A673 (cell line): ENCODE results near the gene DCANP1. TPM values are rescaled to one million over a fixed set of nuclear protein-coding genes. Genes with fewer than 3 reads are reported as not detected.

Source experiments
- BruUV-seq: library from RNA; stranded (reverse); fragments of 400-500 nt; replicated peaks from 2 replicates; lab custom pipeline; 2021; lab: Mats Ljungman, UMichigan
- CTCF ChIA-PET: fragments of 300-600 bp; sonication (Branson Sonifier 250); formaldehyde crosslinking; loops from one replicate; lab custom pipeline; 2022; ENCODE audit warnings: antibody characterized with exemption; lab: Charles Lee
- POLR2A ChIA-PET: fragments of 300-600 bp; sonication (Branson Sonifier 250); formaldehyde crosslinking; loops from one replicate; lab custom pipeline; 2022; ENCODE audit warnings: antibody characterized with exemption; ENCODE audit not compliant: low non-redundant PET; lab: Charles Lee
- DNase-seq: peaks from one replicate; pipeline ENCODE4 v3.0.0-alpha.2; 2015; ENCODE audit warnings: low spot score
- H3K27ac ChIP-seq: fragments of 200-600 bp; sonication (generic); 2 replicates; pipeline ENCODE4 v1.5.1; 2016; ENCODE audit warnings: mixed run types, low read depth, mild to moderate bottlenecking, mixed read lengths, antibody characterized with exemption, low read length; ENCODE audit not compliant: poor library complexity, severe bottlenecking
- H3K27me3 ChIP-seq: fragments of 200-600 bp; sonication (generic); replicated peaks from 2 replicates; pipeline ENCODE4 v1.6.1; 2017; ENCODE audit warnings: mixed run types, low read depth, mild to moderate bottlenecking, mixed read lengths, antibody characterized with exemption, low read length; ENCODE audit not compliant: insufficient read depth, poor library complexity
- H3K36me3 ChIP-seq: fragments of 200-600 bp; sonication (generic); 2 replicates; pipeline ENCODE4 v1.6.1; 2016; ENCODE audit warnings: mixed run types, mild to moderate bottlenecking, mixed read lengths, antibody characterized with exemption, low read length; ENCODE audit not compliant: insufficient read depth, poor library complexity, severe bottlenecking
- H3K4me1 ChIP-seq: fragments of 200-600 bp; sonication (generic); 2 replicates; pipeline ENCODE4 v1.6.1; 2017; ENCODE audit warnings: mixed run types, mild to moderate bottlenecking, mixed read lengths, antibody characterized with exemption, low read length; ENCODE audit not compliant: insufficient read depth, poor library complexity, severe bottlenecking
- H3K4me3 ChIP-seq: fragments of 200-600 bp; sonication (generic); 2 replicates; pipeline ENCODE4 v1.5.1; 2016; ENCODE audit warnings: low read depth, mixed run types, mild to moderate bottlenecking, mixed read lengths, low read length; ENCODE audit not compliant: poor library complexity, severe bottlenecking
- H3K9me3 ChIP-seq: fragments of 200-600 bp; sonication (generic); 2 replicates; pipeline ENCODE4 v1.6.1; 2016; ENCODE audit warnings: mixed run types, low read depth, mild to moderate bottlenecking, mixed read lengths, antibody characterized with exemption, low read length; ENCODE audit not compliant: poor library complexity, severe bottlenecking
- EZH2 ChIP-seq: fragments of 200-600 bp; sonication (generic); IDR thresholded peaks from 2 replicates; pipeline ENCODE4 v1.6.1; 2017; ENCODE audit warnings: borderline replicate concordance, low read depth, mild to moderate bottlenecking, mixed read lengths, antibody characterized with exemption, low read length; ENCODE audit not compliant: poor library complexity, severe bottlenecking
- intact Hi-C: fragments of 100-400 bp; cut with micrococcal nuclease; formaldehyde crosslinking; loops from one replicate; pipeline ENCODE4 v1.10.0; 2022; ENCODE audit not compliant: unreplicated experiment
- total RNA-seq: library from RNA; stranded (reverse); gene quantifications from 2 replicates; pipeline ENCODE4 v1.2.3, GENCODE V29; 2021
- TF ChIP-seq, protein P1 (sequence below): fragments of 300-800, 200-600 bp; sonication (generic); conservative IDR thresholded peaks from 2 replicates; pipeline ENCODE4 v1.5.1; 2017; ENCODE audit warnings: low read depth, mild to moderate bottlenecking, antibody characterized with exemption, low read length, moderate library complexity, mixed read lengths

The DCANP1 gene
- total RNA-seq, 1 experiment from 2014 or later: not detected

- DNase-seq: no peak
- Histone ChIP-seq H3K36me3 (no peaks in the 10 kb centered on the region), H3K4me3 (no peak overlapping the region), H3K9me3 (no peaks in the 10 kb centered on the region), H3K4me1 (no peaks in the 10 kb centered on the region), H3K27me3 (peaks cover 29% of the 10 kb centered on the region), H3K27ac (no peak overlapping the region)
- TF ChIP-seq, protein P1, sequence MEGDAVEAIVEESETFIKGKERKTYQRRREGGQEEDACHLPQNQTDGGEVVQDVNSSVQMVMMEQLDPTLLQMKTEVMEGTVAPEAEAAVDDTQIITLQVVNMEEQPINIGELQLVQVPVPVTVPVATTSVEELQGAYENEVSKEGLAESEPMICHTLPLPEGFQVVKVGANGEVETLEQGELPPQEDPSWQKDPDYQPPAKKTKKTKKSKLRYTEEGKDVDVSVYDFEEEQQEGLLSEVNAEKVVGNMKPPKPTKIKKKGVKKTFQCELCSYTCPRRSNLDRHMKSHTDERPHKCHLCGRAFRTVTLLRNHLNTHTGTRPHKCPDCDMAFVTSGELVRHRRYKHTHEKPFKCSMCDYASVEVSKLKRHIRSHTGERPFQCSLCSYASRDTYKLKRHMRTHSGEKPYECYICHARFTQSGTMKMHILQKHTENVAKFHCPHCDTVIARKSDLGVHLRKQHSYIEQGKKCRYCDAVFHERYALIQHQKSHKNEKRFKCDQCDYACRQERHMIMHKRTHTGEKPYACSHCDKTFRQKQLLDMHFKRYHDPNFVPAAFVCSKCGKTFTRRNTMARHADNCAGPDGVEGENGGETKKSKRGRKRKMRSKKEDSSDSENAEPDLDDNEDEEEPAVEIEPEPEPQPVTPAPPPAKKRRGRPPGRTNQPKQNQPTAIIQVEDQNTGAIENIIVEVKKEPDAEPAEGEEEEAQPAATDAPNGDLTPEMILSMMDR: no peak
- no peak for TF ChIP-seq EZH2
- no TSS peak for BruUV-seq
- CTCF ChIA-PET: no interaction called here
- POLR2A ChIA-PET: no interaction called here
- intact Hi-C loops: no loop called here
These were observed 4.6 kb upstream of the DCANP1 start for GRCh38 chr5:135451581-135452320.

DNA sequence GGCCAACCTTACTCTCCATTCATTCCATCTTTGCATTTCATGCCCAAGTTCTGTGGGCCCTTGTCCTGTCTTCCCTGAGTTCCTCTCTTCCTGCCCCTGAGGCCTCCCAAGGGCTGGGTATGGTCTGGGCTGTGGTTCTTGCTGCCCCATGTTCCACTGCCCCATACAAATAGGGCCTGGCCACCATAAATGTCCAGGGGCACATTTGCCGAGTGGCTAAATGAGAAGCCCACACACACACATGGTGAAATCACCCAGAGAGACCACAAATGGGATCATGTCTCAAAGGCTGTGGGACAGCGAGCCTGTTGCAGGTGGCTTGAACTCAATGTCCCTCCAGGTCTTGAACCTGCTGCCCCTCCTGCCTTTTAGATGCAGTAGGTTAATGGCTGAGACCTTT is 3.8 kb upstream of the DCANP1 start:
- Histone ChIP-seq H3K9me3 (no peaks in the 10 kb centered on the region), H3K4me3 (no peak overlapping the region), H3K36me3 (no peaks in the 10 kb centered on the region), H3K27me3 (peaks cover 29% of the 10 kb centered on the region), H3K27ac (no peak overlapping the region), H3K4me1 (no peaks in the 10 kb centered on the region)
- TF ChIP-seq, protein P1: no peak
- no peak for TF ChIP-seq EZH2
- intact Hi-C loops: no loop called here
- no TSS peak for BruUV-seq
- CTCF ChIA-PET: no interaction called here
- POLR2A ChIA-PET: no interaction called here
- DNase-seq: no peak

GRCh38 chr5:135450336-135450735 is 3.2 kb upstream of the DCANP1 start:
- no TSS peak for BruUV-seq
- Histone ChIP-seq H3K4me1 (no peaks in the 10 kb centered on the region), H3K36me3 (no peaks in the 10 kb centered on the region), H3K27ac (no peak overlapping the region), H3K4me3 (no peak overlapping the region), H3K27me3 (peaks cover 29% of the 10 kb centered on the region), H3K9me3 (no peaks in the 10 kb centered on the region)
- ChIA-PET CTCF (no interaction called here), POLR2A (no interaction called here)
- TF ChIP-seq, protein P1: no peak
- TF ChIP-seq EZH2: no peak
- no peak for DNase-seq
- intact Hi-C loops: no loop called here
